K562 (cell line): ENCODE measurements around the gene RSPH9. TPM values are rescaled to one million over a fixed set of nuclear protein-coding genes. Genes with fewer than 3 reads are reported as not detected.
A peak's percentile ranks its signal among the peaks of the same experiment; 100 is the strongest.

Source experiments
- BMI1 ChIP-seq: fragments of 150-350 bp; IDR thresholded peaks from 2 replicates; pipeline ENCODE4 v1.6.1; 2014; ENCODE audit warnings: low read length
- C11orf30 ChIP-seq: fragments of 450-650 bp; IDR thresholded peaks from 2 replicates; pipeline ENCODE4 v1.6.1; 2016; ENCODE audit warnings: low read depth, mild to moderate bottlenecking
- CREBBP ChIP-seq: IDR thresholded peaks from one replicate; pipeline ENCODE4 v1.6.1; 2012; ENCODE audit warnings: low read depth, mild to moderate bottlenecking, control low read depth, inconsistent platforms, low read length
- ESRRB ChIP-seq: fragments of 250-450 bp; sonication (Bioruptor Pico); IDR thresholded peaks from 2 replicates; pipeline ENCODE4 v1.5.0; 2020; ENCODE audit warnings: mild to moderate bottlenecking, moderate library complexity, borderline replicate concordance
- ILF3 ChIP-seq: fragments of 450-650 bp; IDR thresholded peaks from 2 replicates; pipeline ENCODE4 v1.6.1; 2018; ENCODE audit warnings: antibody characterized with exemption, mild to moderate bottlenecking, moderate library complexity, borderline replicate concordance
- MCM3 ChIP-seq: fragments of 450-650 bp; IDR thresholded peaks from 2 replicates; pipeline ENCODE4 v1.6.1; 2016
- MEF2D ChIP-seq: conservative IDR thresholded peaks from 2 replicates; pipeline ENCODE4 v1.6.1; 2016; ENCODE audit warnings: low read depth, missing genetic modification characterization, missing compliant biosample characterization
- MYBL2 ChIP-seq, 2 experiments: fragments of 450-650 bp in 1 of 2; sonication (generic) in 1 of 2; formaldehyde crosslinking in 1 of 2; IDR thresholded peaks; 2 replicates each; pipeline versions ENCODE4 v1.6.1 to v1.8.1; 2017 to 2022; ENCODE audit warnings: borderline replicate concordance in 1 of 2, inconsistent platforms in 1 of 2, low read depth in 1 of 2, mild to moderate bottlenecking in 1 of 2, missing genetic modification reagents in 1 of 2, moderate library complexity in 1 of 2
- POLR3A ChIP-seq: IDR thresholded peaks from 2 replicates; pipeline ENCODE4 v1.6.1; 2011; ENCODE audit warnings: borderline replicate concordance, mild to moderate bottlenecking, moderate library complexity; ENCODE audit not compliant: insufficient read length, insufficient read depth; ENCODE audit errors: extremely low read depth
- RB1 ChIP-seq: fragments of 450-650 bp; IDR thresholded peaks from 2 replicates; pipeline ENCODE4 v1.6.1; 2017; ENCODE audit warnings: low read depth, mild to moderate bottlenecking
- RBM22 ChIP-seq: fragments of 200-400 bp; formaldehyde crosslinking; IDR thresholded peaks from 2 replicates; pipeline ENCODE4 v1.6.1; 2018; ENCODE audit warnings: low read length, low read depth; ENCODE audit not compliant: poor library complexity, severe bottlenecking
- ZNF124 ChIP-seq: sonication (generic); formaldehyde crosslinking; IDR thresholded peaks from 2 replicates; pipeline ENCODE4 v1.8.1; 2022; ENCODE audit warnings: missing genetic modification reagents
- ZNF263 ChIP-seq: sonication (generic); formaldehyde crosslinking; IDR thresholded peaks from 2 replicates; pipeline ENCODE4 v1.8.0; 2022; ENCODE audit warnings: mild to moderate bottlenecking, missing genetic modification reagents, borderline replicate concordance
- ZNF79 ChIP-seq: fragments of 250-450 bp; sonication (Bioruptor Pico); IDR thresholded peaks from 2 replicates; pipeline ENCODE4 v1.4.0; 2020; ENCODE audit warnings: low read depth, mild to moderate bottlenecking, moderate library complexity
- polyA plus RNA-seq, 8 experiments: library from polyadenylated mRNA; depleted of rRNA in 4 of 8; stranded (reverse) in 5 of 8; unstranded in 3 of 8; fragments of >200 nt; fragmentation: Nextera tagmentation in 2 of 8; fragmentation: Illumina TruSeq in 1 of 8; extraction: Ambion mirVana in 2 of 8; extraction: Trizol in 1 of 8; gene quantifications; 2 replicates each; pipeline versions ENCODE4 v1.2.1 to v1.2.3, GENCODE V29; 2011 to 2014; ENCODE audit warnings: inconsistent platforms in 1 of 8, missing spikeins in 1 of 8
- total RNA-seq, 7 experiments: library from RNA; depleted of rRNA in 6 of 7; stranded (reverse); fragments of >200 nt in 6 of 7; fragmentation: Illumina TruSeq in 2 of 7; extraction: Trizol in 2 of 7; gene quantifications; 2 replicates each; pipeline versions ENCODE4 v1.2.1 to v1.2.3, GENCODE V29; 2011 to 2021; ENCODE audit warnings: low replicate concordance in 1 of 7
- TF ChIP-seq, protein P1 (sequence below): conservative IDR thresholded peaks from 2 replicates; pipeline ENCODE4 v1.6.1; 2011; ENCODE audit warnings: low read depth, mild to moderate bottlenecking, low read length; ENCODE audit not compliant: control insufficient read depth
- TF ChIP-seq, protein P2 (sequence below): fragments of 200-800 bp; sonication (Bioruptor generic); IDR thresholded peaks from 2 replicates; pipeline ENCODE4 v1.6.1; 2017; ENCODE audit warnings: missing genetic modification characterization, missing compliant biosample characterization
- TF ChIP-seq, protein P3 (sequence below): fragments of 450-650 bp; formaldehyde crosslinking; IDR thresholded peaks from 2 replicates; pipeline ENCODE4 v1.4.0; 2020; ENCODE audit warnings: mild to moderate bottlenecking
- TF ChIP-seq, protein P4 (sequence below): fragments of 450-650 bp; formaldehyde crosslinking; IDR thresholded peaks from 2 replicates; pipeline ENCODE4 v1.4.0; 2020; ENCODE audit warnings: mild to moderate bottlenecking, moderate library complexity
- TF ChIP-seq, protein P5 (sequence below): fragments of 250-450 bp; sonication (Bioruptor Pico); IDR thresholded peaks from 2 replicates; pipeline ENCODE4 v1.5.0; 2021; ENCODE audit warnings: mild to moderate bottlenecking, moderate library complexity

The RSPH9 gene
- total and polyA plus RNA-seq, 9 of the 15 experiments (the other 6 are each of a cell fraction or from before 2014, with no cell fraction given), result 0.05 to 0.60 (median 0.39) TPM; not detected in 6

DNA sequence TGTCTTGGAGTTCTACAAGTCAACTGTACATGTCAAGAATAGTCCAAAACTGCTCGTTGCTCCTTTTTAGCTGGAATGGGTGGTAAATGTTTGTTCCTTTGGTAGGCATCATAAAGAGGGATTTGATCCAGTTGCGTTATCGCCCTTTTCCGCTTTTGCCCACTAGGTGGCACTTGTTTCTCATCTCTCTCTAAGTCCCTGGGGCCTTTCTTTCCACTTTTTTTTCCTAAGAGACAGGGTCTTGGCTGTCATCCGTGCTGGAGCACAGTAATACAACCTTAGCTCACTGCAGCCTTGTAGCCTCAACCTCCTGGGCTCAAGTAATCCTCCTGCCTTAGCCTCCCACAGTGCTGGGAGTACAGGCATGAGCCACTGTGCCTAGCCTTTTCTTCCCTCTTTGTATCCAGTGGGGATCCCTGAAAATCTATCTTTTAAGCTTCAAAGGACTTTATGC, 36.5 kb upstream of the RSPH9 start (continued):
- TF ChIP-seq, protein P1, sequence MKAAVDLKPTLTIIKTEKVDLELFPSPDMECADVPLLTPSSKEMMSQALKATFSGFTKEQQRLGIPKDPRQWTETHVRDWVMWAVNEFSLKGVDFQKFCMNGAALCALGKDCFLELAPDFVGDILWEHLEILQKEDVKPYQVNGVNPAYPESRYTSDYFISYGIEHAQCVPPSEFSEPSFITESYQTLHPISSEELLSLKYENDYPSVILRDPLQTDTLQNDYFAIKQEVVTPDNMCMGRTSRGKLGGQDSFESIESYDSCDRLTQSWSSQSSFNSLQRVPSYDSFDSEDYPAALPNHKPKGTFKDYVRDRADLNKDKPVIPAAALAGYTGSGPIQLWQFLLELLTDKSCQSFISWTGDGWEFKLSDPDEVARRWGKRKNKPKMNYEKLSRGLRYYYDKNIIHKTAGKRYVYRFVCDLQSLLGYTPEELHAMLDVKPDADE, result no peak
- TF ChIP-seq ZNF79 (no peak), RBM22 (no peak), ZNF124 (no peak), ILF3 (no peak), POLR3A (no peak), CREBBP (no peak), ESRRB (CRISPR knock-in tag) (no peak), MEF2D (tag) (no peak), MCM3 (no peak), MYBL2 (IDR thresholded peaks at IDR 0.05; ENCODE audit: low read depth) (no peak), MYBL2 (CRISPR knock-in tag; IDR thresholded peaks at IDR 0.05; ENCODE audit: borderline replicate concordance) (no peak), ZNF263 (no peak; the same call in 1 of the 2 replicates), C11orf30 (no peak), RB1 (peak; percentile 57; the same call in 1 of the 2 replicates), BMI1 (no peak)
- TF ChIP-seq, protein P2, sequence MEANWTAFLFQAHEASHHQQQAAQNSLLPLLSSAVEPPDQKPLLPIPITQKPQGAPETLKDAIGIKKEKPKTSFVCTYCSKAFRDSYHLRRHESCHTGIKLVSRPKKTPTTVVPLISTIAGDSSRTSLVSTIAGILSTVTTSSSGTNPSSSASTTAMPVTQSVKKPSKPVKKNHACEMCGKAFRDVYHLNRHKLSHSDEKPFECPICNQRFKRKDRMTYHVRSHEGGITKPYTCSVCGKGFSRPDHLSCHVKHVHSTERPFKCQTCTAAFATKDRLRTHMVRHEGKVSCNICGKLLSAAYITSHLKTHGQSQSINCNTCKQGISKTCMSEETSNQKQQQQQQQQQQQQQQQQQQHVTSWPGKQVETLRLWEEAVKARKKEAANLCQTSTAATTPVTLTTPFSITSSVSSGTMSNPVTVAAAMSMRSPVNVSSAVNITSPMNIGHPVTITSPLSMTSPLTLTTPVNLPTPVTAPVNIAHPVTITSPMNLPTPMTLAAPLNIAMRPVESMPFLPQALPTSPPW (CRISPR knock-in tag), result no peak
- TF ChIP-seq, protein P3, sequence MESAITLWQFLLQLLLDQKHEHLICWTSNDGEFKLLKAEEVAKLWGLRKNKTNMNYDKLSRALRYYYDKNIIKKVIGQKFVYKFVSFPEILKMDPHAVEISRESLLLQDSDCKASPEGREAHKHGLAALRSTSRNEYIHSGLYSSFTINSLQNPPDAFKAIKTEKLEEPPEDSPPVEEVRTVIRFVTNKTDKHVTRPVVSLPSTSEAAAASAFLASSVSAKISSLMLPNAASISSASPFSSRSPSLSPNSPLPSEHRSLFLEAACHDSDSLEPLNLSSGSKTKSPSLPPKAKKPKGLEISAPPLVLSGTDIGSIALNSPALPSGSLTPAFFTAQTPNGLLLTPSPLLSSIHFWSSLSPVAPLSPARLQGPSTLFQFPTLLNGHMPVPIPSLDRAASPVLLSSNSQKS (CRISPR knock-in tag), result no peak
- TF ChIP-seq, protein P4, sequence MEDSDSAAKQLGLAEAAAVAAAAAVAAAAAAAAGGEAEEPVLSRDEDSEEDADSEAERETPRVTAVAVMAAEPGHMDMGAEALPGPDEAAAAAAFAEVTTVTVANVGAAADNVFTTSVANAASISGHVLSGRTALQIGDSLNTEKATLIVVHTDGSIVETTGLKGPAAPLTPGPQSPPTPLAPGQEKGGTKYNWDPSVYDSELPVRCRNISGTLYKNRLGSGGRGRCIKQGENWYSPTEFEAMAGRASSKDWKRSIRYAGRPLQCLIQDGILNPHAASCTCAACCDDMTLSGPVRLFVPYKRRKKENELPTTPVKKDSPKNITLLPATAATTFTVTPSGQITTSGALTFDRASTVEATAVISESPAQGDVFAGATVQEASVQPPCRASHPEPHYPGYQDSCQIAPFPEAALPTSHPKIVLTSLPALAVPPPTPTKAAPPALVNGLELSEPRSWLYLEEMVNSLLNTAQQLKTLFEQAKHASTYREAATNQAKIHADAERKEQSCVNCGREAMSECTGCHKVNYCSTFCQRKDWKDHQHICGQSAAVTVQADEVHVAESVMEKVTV (CRISPR knock-in tag), result 0 out of 2 replicates have a peak, but pooled peaks have one; percentile 30
- TF ChIP-seq, protein P5, sequence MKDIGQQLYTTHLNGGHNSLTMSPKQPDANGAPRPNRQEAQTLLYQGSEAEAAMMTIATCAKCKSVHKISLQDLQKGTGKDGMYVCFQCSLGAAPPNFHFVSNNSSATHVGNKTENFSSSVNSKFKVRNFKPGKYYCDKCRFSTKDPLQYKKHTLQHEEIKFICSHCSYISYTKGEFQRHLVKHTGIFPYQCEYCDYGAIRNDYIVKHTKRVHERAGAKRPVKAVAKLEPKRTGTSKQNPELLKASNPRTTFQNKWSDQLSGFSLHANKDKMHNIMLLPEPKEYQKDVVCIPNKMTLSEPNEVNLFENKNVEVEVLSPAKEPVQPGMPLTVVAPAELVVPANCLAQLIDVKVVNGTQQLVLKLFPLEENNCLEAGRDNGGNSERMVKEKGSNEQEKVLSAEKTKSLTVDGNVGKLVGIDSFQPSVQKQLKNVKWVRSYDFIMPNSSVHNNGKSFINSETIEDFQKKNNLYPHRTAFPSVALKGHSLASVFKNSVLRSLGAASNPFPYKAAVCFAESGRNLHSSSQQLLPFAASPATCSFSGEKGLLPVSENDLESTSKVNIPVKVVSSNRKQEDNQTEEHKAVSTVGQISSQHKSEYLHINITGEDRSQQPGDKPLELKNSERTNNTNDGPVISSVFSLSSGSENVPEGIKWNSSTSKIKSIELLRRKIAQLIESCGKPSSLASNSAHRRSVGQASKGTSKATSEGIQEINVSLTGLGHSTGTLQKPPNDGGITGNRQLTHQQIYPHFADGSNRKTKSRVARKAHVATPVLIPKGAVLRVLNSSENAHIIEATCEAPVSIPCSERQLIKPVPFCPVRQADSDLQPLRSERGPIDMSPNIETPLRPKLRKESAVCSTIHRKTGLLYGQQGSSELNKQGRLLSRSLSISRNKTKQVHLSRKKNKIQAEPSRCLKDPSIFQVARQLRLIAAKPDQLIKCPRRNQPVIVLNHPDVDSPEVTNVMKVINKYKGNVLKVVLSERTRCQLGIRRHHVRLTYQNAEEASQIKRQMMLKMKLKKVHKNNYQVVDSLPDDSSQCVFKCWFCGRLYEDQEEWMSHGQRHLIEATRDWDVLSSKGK (CRISPR knock-in tag), result no peak
